Measurements from ENCODE around the gene SPECC1.
"Not testable (repeated sequence)": the region's sequence is repeated elsewhere in the genome, so short reads cannot be mapped to it uniquely, and the experiment has no call there.

The SPECC1 gene

DNA sequence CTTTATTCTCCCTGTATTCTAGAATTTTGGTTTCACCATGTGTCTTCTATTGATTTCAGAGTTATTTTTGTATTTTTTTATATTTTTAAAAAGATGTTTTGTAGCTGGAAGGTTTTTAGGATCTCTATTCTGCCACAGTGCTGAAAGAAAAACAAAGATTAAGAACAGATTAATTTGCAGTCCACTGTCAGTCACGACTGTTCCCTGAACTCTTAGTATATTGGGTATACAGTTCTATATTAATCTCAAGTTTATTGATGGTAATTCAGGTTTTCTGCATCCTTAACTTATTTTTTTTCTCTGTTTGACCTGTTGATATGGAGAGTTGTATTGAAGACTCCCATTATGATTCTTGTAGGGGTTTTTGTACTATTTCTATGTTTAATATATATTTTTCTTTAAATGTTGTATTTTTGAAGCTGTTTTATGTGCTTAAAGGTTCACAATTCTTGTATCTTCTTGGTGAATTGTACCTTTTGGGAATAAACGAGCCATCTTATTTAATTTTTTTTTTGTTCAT, 2.9 kb downstream of the SPECC1 start:
- no peak for DNase-seq

DNA sequence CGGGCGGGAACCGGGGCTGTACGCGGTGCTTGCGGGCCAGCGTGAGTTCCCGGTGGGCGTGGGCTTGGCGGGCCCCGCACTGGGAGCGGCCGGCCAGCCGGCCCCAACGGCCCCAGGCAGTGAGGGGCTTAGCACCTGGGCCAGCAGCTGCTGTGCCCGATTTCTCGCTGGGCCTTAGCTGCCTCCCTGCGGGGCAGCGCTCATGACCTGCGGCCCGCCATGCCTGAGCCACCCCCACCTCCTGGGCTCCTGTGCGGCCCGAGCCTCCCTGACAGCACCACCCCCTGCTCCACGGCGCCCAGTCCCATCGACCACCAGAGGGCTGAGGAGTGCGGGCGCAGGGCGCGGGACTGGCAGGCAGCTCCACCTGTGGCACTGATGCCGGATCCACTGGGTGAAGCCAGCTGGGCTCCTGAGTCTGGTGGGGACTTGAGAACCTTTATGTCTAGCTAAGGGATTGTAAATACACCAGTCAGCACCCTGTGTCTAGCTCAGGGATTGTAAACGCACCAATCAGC, 7.4 kb downstream of the SPECC1 start:
- DNase-seq = not testable (repeated sequence)

DNA sequence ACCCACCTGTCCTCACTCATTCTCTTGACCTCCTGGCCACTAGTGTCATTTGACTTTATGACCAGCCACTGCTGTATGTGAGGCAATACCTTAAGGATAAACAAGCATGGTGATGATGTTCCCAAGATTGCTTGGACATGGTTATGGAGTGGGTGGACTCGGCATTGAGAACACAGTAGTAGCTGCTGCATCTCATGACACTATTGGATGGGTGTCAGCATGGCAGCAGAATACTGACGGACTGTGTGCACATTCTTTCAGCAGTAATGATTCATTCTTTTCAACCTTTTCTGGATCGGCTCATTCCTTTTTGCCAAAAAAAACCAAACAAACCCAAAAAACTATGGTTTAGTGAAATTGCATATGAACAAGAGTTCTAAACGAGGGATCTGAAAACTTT, 13.5 kb downstream of the SPECC1 start:
- DNase-seq = no peak

DNA sequence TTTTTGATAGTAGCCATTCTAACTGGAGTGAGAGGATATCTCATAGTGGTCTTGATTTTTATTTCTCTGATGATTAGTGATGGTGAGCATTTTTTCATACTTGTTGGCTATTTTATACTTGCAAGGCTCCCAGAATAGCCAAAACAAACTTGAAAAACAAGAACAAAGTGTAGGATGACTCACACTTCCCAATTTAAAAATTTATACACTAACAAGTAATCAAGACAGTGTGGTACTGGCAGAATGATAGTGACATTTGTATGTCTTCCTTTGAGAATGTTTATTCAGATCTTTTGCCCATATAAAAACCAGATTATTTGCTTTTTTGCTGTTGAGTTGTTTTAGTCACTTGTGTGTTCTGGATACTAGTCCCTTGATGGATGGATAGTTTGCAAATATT, 17.8 kb downstream of the SPECC1 start:
- no peak for DNase-seq

DNA sequence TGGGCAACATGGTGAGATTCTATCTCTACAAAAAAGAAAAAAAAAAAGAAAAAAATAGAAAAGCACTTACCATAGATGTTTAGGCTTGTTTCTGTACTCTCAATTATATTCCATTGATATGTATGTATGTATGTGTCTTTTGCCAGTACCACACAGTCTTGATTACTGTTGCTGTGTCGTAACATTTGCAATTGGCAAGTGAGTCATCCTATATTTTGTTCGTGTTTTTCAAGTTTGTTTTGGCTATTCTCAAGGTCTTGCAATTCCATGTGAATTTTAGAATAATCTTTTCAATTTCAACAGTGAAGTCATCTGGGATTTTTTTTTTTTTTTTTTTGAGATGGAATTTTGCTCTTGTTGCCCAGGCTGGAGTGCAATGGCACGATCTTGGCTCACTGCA, 19.3 kb downstream of the SPECC1 start:
- no peak for DNase-seq

DNA sequence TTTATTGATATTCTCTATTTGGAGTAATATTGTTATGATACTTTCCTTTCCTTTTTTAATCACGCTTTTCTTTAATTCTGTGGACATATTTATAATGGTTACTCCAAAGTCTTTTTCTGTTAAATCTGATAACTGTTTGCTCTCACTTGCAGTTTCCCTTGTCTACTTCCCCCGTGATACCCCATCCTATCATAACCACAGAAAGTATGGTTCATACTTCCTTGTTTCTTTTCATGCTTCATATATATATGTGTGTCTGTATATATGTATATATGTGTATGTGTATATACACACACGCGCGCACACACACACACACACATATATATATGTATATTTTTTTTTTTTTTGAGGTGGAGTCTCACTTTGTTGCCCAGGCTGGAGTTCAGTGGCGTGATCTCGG, 23.5 kb downstream of the SPECC1 start:
- no peak for DNase-seq

DNA sequence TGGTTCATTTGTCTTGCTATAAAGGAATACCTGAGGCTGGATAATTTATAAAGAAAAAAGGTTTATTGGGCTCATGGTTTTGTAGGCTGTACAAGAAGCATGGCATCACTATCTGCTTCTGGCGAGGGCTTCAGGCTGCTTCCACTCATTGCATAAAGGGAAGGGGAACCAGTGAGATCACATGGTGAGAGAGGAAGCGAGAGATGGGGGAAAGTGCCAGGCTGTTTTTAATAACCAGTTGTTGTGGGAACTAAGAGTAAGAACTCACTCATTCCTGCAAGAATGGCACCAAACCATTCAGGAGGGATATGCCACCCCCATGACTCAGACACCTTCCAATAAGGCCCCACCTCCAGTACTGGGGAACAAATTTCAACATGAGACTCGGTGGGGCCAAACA, 24.3 kb downstream of the SPECC1 start:
- DNase-seq = no peak

DNA sequence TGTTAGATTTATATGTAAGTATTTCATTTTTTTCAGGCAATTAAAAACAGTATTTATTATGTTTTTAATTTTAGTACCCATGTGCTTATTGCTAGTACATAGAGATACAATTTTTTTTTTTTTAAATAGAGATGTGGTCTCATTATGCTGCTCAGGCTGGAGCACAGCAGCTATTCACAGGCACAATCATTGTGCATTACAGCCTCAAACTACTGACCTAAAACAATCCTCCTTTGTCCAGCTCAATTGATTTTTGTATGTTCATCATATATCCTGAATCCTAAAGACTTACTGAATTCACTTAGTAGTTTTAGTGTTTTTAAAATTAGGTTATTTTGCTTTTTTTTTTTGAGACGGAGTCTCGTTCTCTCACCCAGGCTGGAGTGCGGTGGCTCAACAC, 26.3 kb downstream of the SPECC1 start:
- no peak for DNase-seq

DNA sequence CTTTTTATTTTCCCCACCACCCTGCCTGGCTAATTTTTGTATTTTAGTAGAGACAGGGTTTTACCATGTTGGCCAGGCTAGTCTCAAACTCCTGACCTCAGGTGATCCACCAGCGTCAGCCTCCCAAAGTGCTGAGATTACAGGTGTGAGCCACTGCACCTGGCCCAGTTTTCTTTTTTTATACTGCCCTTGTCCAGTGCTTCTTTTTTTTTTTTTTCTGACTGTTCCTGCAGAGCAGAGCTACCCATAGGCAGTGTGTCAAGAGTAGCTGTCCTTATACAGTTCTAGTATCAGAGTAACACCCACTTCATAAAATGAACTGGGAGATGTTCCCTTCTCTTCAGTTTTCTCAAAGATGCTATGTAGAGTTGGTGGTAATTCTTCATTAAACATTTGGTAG, 28.1 kb downstream of the SPECC1 start:
- not testable (repeated sequence) for DNase-seq

DNA sequence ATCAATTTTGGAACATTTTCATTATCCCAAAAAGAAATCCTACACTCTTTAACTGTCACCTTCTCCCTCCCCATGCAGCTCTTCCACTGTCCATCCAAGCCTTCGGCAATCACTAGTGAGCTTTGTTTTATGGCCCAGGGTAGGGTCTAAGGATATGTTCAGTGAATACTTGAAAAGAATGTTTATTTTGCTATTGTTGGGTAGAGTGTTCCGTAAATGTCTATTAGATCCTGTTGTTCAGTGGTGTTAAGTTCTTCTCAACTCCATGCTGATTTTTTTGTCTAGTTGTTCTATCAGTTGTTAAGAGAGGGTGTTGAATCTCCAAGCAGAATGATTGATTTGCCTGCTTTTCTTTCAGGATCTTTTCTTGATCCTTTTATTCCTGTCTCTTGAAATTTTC, 29.9 kb downstream of the SPECC1 start:
- DNase-seq = no peak

DNA sequence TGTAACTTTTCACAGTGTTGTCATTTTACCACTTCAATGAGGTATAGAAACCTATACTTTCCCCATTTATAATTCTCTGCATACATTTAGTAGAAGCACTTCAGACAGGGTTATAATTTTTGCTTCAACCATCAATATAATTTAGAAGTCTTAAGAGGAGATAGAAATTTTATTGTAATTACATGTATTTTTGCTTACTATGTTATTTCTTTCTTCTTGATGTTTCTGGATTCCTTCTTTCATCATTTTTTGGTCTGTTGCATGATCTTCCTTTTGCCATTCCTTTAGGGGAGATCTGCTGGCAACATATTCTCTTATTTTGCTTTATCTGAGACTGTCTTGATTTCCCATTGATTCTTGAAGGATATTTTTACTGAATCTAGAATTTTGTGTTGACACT, 31.1 kb downstream of the SPECC1 start:
- DNase-seq = no peak

- no peak for DNase-seq
These were observed 33.9 kb downstream of the SPECC1 start for GRCh38 chr17:20043021-20043420.

- no peak for DNase-seq
These were observed 36.3 kb downstream of the SPECC1 start for GRCh38 chr17:20045476-20045875.

DNA sequence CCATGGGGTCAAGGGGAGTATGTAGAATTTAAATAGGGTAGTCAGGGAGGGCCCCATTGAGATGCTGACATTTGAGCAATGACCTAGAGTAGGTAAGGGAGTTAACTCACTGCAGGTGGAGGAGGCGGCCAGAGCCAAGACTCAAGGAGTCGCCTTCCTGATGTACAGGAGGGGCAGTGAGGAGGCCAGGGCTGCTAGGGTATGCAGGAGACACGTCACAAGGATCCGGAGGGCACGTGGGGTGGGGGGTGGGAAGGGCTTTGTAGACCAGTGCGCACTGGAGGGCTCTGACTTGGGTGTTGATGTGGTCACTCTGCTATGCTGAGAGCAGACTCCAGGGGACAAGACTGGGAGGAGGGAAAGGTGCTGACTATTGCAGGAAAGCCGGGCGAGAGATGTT, 37.5 kb downstream of the SPECC1 start:
- no peak for DNase-seq

DNA sequence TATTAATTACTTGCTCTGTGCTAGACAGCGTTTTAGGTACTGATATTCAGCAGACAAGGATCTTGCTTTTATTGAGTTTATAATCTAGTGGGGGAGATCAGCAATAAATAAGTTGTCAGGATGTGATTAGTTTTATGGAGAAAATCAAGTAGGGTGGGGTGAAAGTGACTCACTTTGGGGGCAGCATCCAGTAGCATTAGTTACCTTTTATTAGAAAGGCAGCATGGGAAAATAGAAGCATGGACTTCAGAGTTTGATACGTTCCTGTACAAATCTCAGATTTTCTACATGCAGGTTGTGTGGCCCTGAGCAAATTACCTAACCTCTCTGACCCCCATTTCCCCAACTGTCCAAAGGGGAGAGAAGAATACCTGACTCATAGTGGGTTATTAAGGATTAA, 42.5 kb downstream of the SPECC1 start:
- DNase-seq = no peak

GRCh38 chr17:20053361-20053964, 44.3 kb downstream of the SPECC1 start:
- no peak for DNase-seq

DNA sequence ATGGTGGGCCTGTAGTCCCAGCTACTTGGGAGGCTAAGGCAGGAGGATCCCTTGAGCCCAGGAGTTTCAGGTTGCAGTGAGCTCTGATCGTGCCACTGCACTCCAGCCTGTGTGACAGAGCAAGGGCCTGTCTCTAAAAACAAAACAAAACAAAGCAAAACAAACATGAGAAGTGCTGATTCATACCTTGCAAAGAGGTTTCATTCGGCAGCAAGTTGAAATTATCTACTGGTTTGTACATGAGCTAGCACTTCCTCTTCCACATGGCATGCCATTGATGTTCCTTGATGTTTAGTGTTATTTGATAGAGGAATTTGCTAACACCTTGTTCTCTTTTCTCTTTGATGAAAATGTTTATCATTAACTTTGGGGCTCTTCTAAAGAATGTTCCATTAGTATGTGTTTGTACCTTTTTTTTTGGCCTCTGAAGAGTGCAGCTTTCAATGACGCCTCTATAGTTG, 50.6 kb downstream of the SPECC1 start:
- DNase-seq = peak; percentile 43

DNA sequence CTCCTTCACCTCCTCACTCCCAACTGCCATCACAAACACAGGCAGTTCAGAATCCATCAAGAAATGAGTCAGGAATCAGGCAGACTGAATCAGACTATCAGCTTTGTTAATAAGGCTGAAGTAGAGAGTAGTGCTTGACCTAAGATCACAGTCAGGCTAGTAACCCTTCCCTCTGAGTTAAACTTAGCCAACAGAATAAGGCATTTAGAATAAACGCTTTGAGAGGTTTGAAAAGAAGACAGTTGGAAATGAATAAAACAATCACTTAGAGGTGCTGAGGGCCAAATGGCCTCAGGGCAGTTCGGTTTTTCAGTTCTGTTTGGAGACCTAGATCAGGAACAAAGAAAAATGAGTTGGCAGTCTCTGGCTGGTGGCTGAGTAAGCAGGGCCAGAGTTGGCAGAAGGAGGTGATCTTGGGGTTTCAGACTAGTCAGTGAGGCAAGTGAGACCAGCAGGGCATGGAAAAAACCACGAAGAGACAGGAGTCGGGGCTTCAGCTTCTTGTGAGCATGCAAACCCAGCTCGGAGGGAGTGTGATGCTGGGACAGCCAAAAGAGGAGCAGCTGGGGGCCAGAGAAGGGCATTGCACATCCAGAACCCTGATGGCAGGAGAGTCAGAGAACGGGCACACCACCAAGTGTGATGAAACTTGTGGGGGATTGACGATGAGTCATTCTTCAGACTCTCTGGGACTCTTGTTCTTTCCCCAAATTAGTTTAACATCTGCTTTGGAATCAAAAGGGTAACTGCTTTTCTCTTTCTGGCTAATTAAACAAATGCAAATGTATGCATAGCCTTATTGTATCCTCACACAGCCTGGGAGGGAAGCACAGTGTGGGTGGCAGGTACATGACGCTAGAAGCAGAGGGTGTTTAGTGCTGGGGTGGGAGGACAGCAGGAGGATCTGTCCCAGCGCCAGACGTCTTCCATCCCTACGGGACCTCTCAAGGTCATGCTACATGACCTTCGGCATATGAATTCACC, 54.8 kb downstream of the SPECC1 start:
- peak; percentile 12 for DNase-seq

DNA sequence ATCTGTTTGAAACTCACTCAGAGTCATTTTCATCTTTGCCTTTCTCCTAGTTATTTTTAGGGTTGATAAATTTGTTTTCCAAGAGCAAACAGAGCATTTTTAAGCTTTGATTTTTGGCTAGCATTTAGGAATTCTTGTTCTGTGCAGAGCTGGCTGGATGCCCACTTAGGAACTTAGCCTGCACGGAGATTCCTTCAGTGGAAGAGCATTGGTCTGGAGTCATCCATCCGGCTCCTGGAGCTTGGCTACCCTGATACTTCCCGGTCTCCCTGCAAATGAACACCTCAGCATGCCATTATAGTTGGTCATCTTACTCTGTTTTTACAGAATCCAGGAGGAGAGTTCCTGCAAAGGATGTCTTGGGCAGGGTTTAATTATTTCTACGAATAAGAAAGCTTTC, 57.1 kb downstream of the SPECC1 start:
- no peak for DNase-seq

GRCh38 chr17:20067711-20068110, 58.6 kb downstream of the SPECC1 start:
- DNase-seq = no peak

GRCh38 chr17:20068445-20068844, 59.3 kb downstream of the SPECC1 start:
- DNase-seq = no peak

DNA sequence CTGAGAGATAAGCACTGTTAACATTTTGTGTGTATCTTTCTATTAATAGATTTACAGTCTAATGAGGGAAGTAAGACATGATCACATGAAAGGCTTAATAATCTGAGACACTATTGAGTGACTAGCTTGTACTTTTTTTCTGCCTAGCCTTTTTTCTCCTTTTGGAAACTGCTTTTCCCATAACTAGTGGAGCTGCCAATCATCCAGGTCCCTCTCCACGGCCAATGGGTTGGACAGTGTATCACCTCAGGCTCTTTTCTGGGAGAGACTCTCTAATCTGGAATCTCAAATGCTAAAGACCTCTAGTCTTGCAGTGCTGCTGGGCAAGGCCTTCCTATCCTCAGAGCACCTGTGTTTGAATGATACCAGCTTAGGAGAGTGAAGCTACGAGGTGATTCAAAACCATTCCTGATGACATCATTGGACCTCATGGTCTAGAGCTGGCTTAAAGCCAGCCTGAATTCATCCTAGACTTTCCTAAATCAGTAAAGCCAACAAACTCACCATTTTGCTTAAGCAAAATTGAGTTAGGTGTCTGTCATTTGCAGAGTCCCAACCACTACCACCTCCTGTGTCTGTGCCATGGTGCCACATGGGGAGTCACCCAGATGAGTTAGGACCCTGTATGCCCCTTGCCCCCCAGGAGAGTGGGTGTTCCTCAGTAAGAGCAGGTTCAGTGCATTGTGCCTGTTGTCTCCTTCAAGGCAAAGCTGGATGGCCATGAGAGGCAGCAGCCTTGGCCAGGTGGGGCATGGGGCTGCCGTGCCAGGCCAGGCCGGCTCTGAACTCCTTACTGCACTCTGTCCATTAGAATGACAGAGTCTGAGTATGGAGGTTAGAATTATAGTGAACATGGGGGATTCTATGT, 62.9 kb downstream of the SPECC1 start:
- no peak for DNase-seq

DNA sequence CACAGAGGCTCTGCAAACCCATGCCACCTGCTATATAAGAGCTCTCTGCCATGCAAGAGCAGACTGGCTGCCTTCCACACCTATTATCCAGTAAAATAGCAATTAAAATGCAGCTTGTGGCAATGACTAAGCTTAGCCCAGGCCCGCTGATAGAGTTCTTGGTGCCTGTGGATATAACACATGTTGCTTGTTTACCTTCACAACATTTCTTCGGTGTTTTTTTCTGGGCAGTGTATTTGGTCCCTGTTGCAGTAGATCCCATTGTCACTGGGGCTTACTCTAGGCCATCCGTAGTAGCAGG, 63.5 kb downstream of the SPECC1 start:
- peak; percentile 9 for DNase-seq

Measured in NCI-H345 (cell line).